ENCODE data around the gene LYPD6.

GRCh38 chr2:149472413-149472812, 142.0 kb downstream of the LYPD6 start:
- no peak for TF ChIP-seq CTCF (IDR thresholded peaks at IDR 0.05; ENCODE audit: low read depth, low read length, missing input control)
- TF ChIP-seq RAD21 (IDR thresholded peaks at IDR 0.05): no peak
- no peak for TF ChIP-seq TAF1 (conservative IDR thresholded peaks at IDR 0.05)
- no peak for TF ChIP-seq EGR1 (IDR thresholded peaks at IDR 0.05; ENCODE audit: low read depth in 2 of 2)
- TF ChIP-seq MAX (IDR thresholded peaks at IDR 0.05): no peak
- TF ChIP-seq REST (IDR thresholded peaks at IDR 0.05): no peak
- TF ChIP-seq JUND (IDR thresholded peaks at IDR 0.05): no peak
- no peak for TF ChIP-seq NR2F2 (IDR thresholded peaks at IDR 0.05)
- no peak for TF ChIP-seq SP1 (IDR thresholded peaks at IDR 0.05)
- no peak for TF ChIP-seq YY1 (IDR thresholded peaks at IDR 0.05)

Data from liver (tissue), 3 donors.